GM12878 (cell line): ENCODE data around the gene KIRREL1. TPM values are rescaled to one million over a fixed set of nuclear protein-coding genes. Genes with fewer than 3 reads are reported as not detected.

ENCODE experiments used
- ATAC-seq: fragments of 200-7000 bp; cut with Tn5 transposase; 3 replicates; pipeline ENCODE4 v1.9.1; 2020; ENCODE audit warnings: mild to moderate bottlenecking, moderate library complexity
- BruUV-seq: library from RNA; stranded (reverse); fragments of 400-500 nt; replicated peaks from 2 replicates; lab custom pipeline; 2021; lab: Mats Ljungman, UMichigan
- CTCF ChIA-PET: fragments of 300-600 bp; sonication (Branson Sonifier 250); formaldehyde crosslinking; extraction: SDS; loops from one replicate; lab custom pipeline; 2021; ENCODE audit warnings: inconsistent platforms; lab: Yijun Ruan, JAX
- POLR2A ChIA-PET: fragments of 350-600 bp; formaldehyde crosslinking; extraction: SDS; loops from one replicate; lab custom pipeline; 2021; ENCODE audit warnings: inconsistent platforms; lab: Charles Lee
- RAD21 ChIA-PET: fragments of 300-600 bp; sonication (Branson Sonifier 250); formaldehyde crosslinking; loops from one replicate; lab custom pipeline; 2023; ENCODE audit warnings: antibody characterized with exemption; ENCODE audit not compliant: unreplicated experiment; lab: Charles Lee
- SMC1A ChIA-PET: fragments of 300-600 bp; sonication (Branson Sonifier 250); formaldehyde crosslinking; loops from one replicate; lab custom pipeline; 2023; ENCODE audit not compliant: unreplicated experiment, uncharacterized antibody; lab: Charles Lee
- DNase-seq: peaks from one replicate; pipeline ENCODE4 v3.0.0-alpha.2; 2011; ENCODE audit warnings: low read depth, low spot score
- FAIRE-seq: peaks from 3 replicates; lab custom pipeline; 2011; peaks lifted over from hg19 to GRCh38; lab: Jason Lieb, UNC
- H2AFZ ChIP-seq: 2 replicates; pipeline ENCODE4 v1.6.0; 2011; ENCODE audit warnings: low read depth, low read length, control low read depth; ENCODE audit not compliant: control insufficient read depth
- H3K27ac ChIP-seq: 2 replicates; pipeline ENCODE4 v1.5.1; 2011; ENCODE audit warnings: control low read depth; ENCODE audit not compliant: control insufficient read depth, insufficient read depth
- H3K27me3 ChIP-seq, 2 experiments: replicated peaks in 1 of 2; 2 replicates each; pipeline versions ENCODE4 v1.6.0 to v1.6.1; 2011; ENCODE audit warnings: low read length in 1 of 2; ENCODE audit not compliant: control insufficient read depth in 2 of 2, insufficient read depth in 2 of 2
- H3K36me3 ChIP-seq, 2 experiments: 2 replicates each; pipeline ENCODE4 v1.5.1; 2011; ENCODE audit warnings: low read length in 1 of 2; ENCODE audit not compliant: control insufficient read depth in 2 of 2, insufficient read depth in 2 of 2
- H3K4me1 ChIP-seq: 2 replicates; pipeline ENCODE4 v1.6.1; 2011; ENCODE audit warnings: mild to moderate bottlenecking, low read length, moderate library complexity, mixed read lengths; ENCODE audit not compliant: control insufficient read depth, insufficient read depth
- H3K4me2 ChIP-seq: 2 replicates; pipeline ENCODE4 v1.6.0; 2011; ENCODE audit warnings: control low read depth; ENCODE audit not compliant: control insufficient read depth, insufficient read depth
- H3K4me3 ChIP-seq: fragments of 200-600 bp; sonication (generic); 2 replicates; pipeline ENCODE4 v1.5.1; 2016
- H3K79me2 ChIP-seq: 2 replicates; pipeline ENCODE4 v1.6.0; 2011; ENCODE audit warnings: low read length; ENCODE audit not compliant: control insufficient read depth, insufficient read depth
- H3K9ac ChIP-seq: 2 replicates; pipeline ENCODE4 v1.8.0; 2011; ENCODE audit warnings: low read length, control low read depth, mixed read lengths; ENCODE audit not compliant: control insufficient read depth, insufficient read depth
- H3K9me3 ChIP-seq: replicated peaks from 3 replicates; pipeline ENCODE4 v1.5.1; 2011; ENCODE audit warnings: mild to moderate bottlenecking, low read length; ENCODE audit not compliant: control insufficient read depth, insufficient read depth
- H4K20me1 ChIP-seq: 2 replicates; pipeline ENCODE4 v1.6.0; 2011; ENCODE audit not compliant: control insufficient read depth, insufficient read depth
- DPF2 ChIP-seq: fragments of 450-650 bp; IDR thresholded peaks from 2 replicates; pipeline ENCODE4 v1.6.1; 2017; ENCODE audit warnings: mild to moderate bottlenecking
- HDAC2 ChIP-seq: fragments of 200-600 bp; sonication (generic); IDR thresholded peaks from 2 replicates; pipeline ENCODE4 v1.6.1; 2017
- KDM1A ChIP-seq: fragments of 200-600 bp; sonication (generic); IDR thresholded peaks from 2 replicates; pipeline ENCODE4 v1.6.1; 2016; ENCODE audit warnings: borderline replicate concordance
- PKNOX1 ChIP-seq: fragments of 450-650 bp; IDR thresholded peaks from 2 replicates; pipeline ENCODE4 v1.6.1; 2016; ENCODE audit warnings: mild to moderate bottlenecking
- SMAD1 ChIP-seq: fragments of 450-650 bp; IDR thresholded peaks from 2 replicates; pipeline ENCODE4 v1.6.1; 2018; ENCODE audit warnings: mild to moderate bottlenecking, low read depth; ENCODE audit not compliant: partially characterized antibody
- whole genome bisulfite sequencing: methylation state at CpG from one replicate; pipeline ENCODE4 v1.1.6; 2016; ENCODE audit warnings: low lambda C conversion rate; ENCODE audit not compliant: insufficient replicate concordance, insufficient coverage; ENCODE audit errors: missing lambda C conversion rate; 5-methylcytosine and 5-hydroxymethylcytosine counted together
- in situ Hi-C: fragments of 300-500 bp; cut with MboI; formaldehyde crosslinking; loops from 9 replicates; pipeline ENCODE4 v1.14.3; 2018; ENCODE audit warnings: mixed read lengths
- intact Hi-C: fragments of 100-400 bp; cut with micrococcal nuclease; formaldehyde crosslinking; loops from one replicate; pipeline ENCODE4 v1.14.2; 2022; ENCODE audit not compliant: unreplicated experiment
- polyA plus RNA-seq, 11 experiments: library from polyadenylated mRNA; depleted of rRNA in 4 of 11; unstranded in 6 of 11; stranded (reverse) in 5 of 11; fragments of >200 nt; fragmentation: Nextera tagmentation in 4 of 11; fragmentation: Illumina TruSeq in 1 of 11; extraction: Ambion mirVana in 4 of 11; extraction: Trizol in 1 of 11; gene quantifications; 1 replicate in 1 of 11; 2 replicates in 10 of 11; pipeline versions ENCODE4 v1.2.1 to v1.2.3, GENCODE V29; 2011 to 2016; ENCODE audit warnings: inconsistent platforms in 2 of 11, missing spikeins in 2 of 11, low read depth in 1 of 11
- total RNA-seq, 4 experiments: library from RNA; depleted of rRNA in 3 of 4; stranded (reverse); fragments of >200 nt in 3 of 4; fragmentation: Illumina TruSeq in 1 of 4; extraction: Trizol in 1 of 4; gene quantifications; 2 replicates each; pipeline versions ENCODE4 v1.2.1 to v1.2.3, GENCODE V29; 2013 to 2021
- TF ChIP-seq, protein P1 (sequence below), 3 experiments: IDR thresholded peaks in 2 of 3; conservative IDR thresholded peaks in 1 of 3; 2 replicates each; pipeline ENCODE4 v1.5.1; 2011; ENCODE audit warnings: low read depth in 3 of 3, low read length in 3 of 3, mild to moderate bottlenecking in 3 of 3, control low read depth in 2 of 3, moderate library complexity in 2 of 3, inconsistent platforms in 1 of 3, mixed read lengths in 1 of 3; ENCODE audit not compliant: control insufficient read depth in 2 of 3, insufficient read depth in 1 of 3; ENCODE audit errors: extremely low read depth in 1 of 3

KIRREL1 gene
- total and polyA plus RNA-seq, 10 of the 15 experiments (the other 5 are each of a cell fraction or from before 2014, with no cell fraction given), result 0.15 TPM; not detected in 9

GRCh38 chr1:157960773-157961172, 32.7 kb upstream of the KIRREL1 start:
- H2AFZ ChIP-seq, result no peak overlapping the region
- DNase-seq, result no peak
- H4K20me1 ChIP-seq, result no peaks in the 10 kb centered on the region
- ChIA-PET RAD21 (no interaction called here), SMC1A (interaction anchor here (1.0 to 3.2 kb wide), 3 partner anchors 161 to 380 kb away, joined by 5 to 17 read pairs (median 5); no protein-coding TSS in a partner anchor), POLR2A (no interaction called here), CTCF (interaction anchor here (0.7 to 7.2 kb wide), 10 partner anchors 9 to 269 kb away, joined by 3 to 90 read pairs (median 3); no protein-coding TSS in a partner anchor)
- H3K4me1 ChIP-seq, result peaks cover 6% of the 10 kb centered on the region
- 2% methylated on average over 2 of the region's 2 CpGs for WGBS
- H3K27ac ChIP-seq, result no peak overlapping the region
- TF ChIP-seq, protein P1, sequence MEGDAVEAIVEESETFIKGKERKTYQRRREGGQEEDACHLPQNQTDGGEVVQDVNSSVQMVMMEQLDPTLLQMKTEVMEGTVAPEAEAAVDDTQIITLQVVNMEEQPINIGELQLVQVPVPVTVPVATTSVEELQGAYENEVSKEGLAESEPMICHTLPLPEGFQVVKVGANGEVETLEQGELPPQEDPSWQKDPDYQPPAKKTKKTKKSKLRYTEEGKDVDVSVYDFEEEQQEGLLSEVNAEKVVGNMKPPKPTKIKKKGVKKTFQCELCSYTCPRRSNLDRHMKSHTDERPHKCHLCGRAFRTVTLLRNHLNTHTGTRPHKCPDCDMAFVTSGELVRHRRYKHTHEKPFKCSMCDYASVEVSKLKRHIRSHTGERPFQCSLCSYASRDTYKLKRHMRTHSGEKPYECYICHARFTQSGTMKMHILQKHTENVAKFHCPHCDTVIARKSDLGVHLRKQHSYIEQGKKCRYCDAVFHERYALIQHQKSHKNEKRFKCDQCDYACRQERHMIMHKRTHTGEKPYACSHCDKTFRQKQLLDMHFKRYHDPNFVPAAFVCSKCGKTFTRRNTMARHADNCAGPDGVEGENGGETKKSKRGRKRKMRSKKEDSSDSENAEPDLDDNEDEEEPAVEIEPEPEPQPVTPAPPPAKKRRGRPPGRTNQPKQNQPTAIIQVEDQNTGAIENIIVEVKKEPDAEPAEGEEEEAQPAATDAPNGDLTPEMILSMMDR (IDR thresholded peaks at IDR 0.05 in 2 of 3, conservative IDR thresholded peaks at IDR 0.05 in 1 of 3; ENCODE audit: control insufficient read depth in 2 of 3, extremely low read depth in 1 of 3, insufficient read depth in 1 of 3, low read depth in 3 of 3, low read length in 3 of 3), result 0 out of 6 replicates have a peak, but pooled peaks of 1 of the 3 experiments have one; percentile 17
- TF ChIP-seq KDM1A, result no peak
- TF ChIP-seq PKNOX1, result no peak
- TF ChIP-seq SMAD1, result no peak
- TF ChIP-seq HDAC2, result no peak
- no peak for TF ChIP-seq DPF2
- H3K4me2 ChIP-seq, result no peak overlapping the region
- in situ Hi-C loops, result loop anchor here (5.0 kb wide), 1 partner anchor 162 kb away; no protein-coding TSS in a partner anchor
- no TSS peak for BruUV-seq
- H3K9ac ChIP-seq, result no peak overlapping the region
- intact Hi-C loops, result no loop called here
- H3K36me3 ChIP-seq, result no peaks in the 10 kb centered on the region
- ATAC-seq, result no peak
- no peak for FAIRE-seq
- peaks cover 6 to 14% of the 10 kb centered on the region in 2 experiments; a peak in 3 of 4 replicates for H3K27me3 ChIP-seq
- no peaks in the 10 kb centered on the region for H3K9me3 ChIP-seq
- H3K79me2 ChIP-seq, result no peaks in the 10 kb centered on the region
- H3K4me3 ChIP-seq, result no peak overlapping the region
